Measurements from ENCODE around the gene UNC5A.
A peak's percentile ranks its signal among the peaks of the same experiment; 100 is the strongest.

UNC5A gene

GRCh38 chr5:176822793-176823481 lies 12.6 kb downstream of the UNC5A start (continued):
- peak; percentile 44; the same call in 1 of the 2 replicates for TF ChIP-seq ZNF394 (tag by site-specific recombination; IDR thresholded peaks at IDR 0.05; ENCODE audit: borderline replicate concordance)
- TF ChIP-seq ZFHX2 (tag by site-specific recombination; conservative IDR thresholded peaks at IDR 0.05): peak; percentile 26; the same call in 1 of the 2 replicates
- TF ChIP-seq GLIS1 (tag by site-specific recombination; IDR thresholded peaks at IDR 0.05): 0 out of 2 replicates have a peak, but pooled peaks have one; percentile 13
- TF ChIP-seq FEZF1 (tag by site-specific recombination; IDR thresholded peaks at IDR 0.05): no peak
- TF ChIP-seq ZBTB26 (tag by site-specific recombination; optimal IDR thresholded peaks at IDR 0.05): no peak
- no peak for TF ChIP-seq KLF8 (tag by site-specific recombination; IDR thresholded peaks at IDR 0.05)
- TF ChIP-seq ZBTB20 (tag by site-specific recombination; IDR thresholded peaks at IDR 0.05): peak; percentile 62; the same call in 1 of the 2 replicates
- peak; percentile 98 for TF ChIP-seq KLF17 (tag by site-specific recombination; IDR thresholded peaks at IDR 0.05)
- TF ChIP-seq ZNF561 (tag by site-specific recombination; IDR thresholded peaks at IDR 0.05; ENCODE audit: borderline replicate concordance): no peak
- TF ChIP-seq ZIC2 (tag by site-specific recombination; IDR thresholded peaks at IDR 0.05): peak; percentile 86
- no peak for TF ChIP-seq TSHZ1 (tag by site-specific recombination; IDR thresholded peaks at IDR 0.05; ENCODE audit: borderline replicate concordance)
- TF ChIP-seq ZFP3 (tag by site-specific recombination; IDR thresholded peaks at IDR 0.05; ENCODE audit: low read depth): no peak
- peak; percentile 36 for TF ChIP-seq ZNF335 (tag by site-specific recombination; conservative IDR thresholded peaks at IDR 0.05)
- no peak for TF ChIP-seq ZNF138 (tag by site-specific recombination; IDR thresholded peaks at IDR 0.05; ENCODE audit: borderline replicate concordance)
- TF ChIP-seq KLF1 (tag by site-specific recombination; IDR thresholded peaks at IDR 0.05): peak; percentile 88
- TF ChIP-seq SP7 (tag by site-specific recombination; IDR thresholded peaks at IDR 0.05): peak; percentile 62
- 0 out of 2 replicates have a peak, but pooled peaks have one; percentile 8 for TF ChIP-seq ZNF449 (tag by site-specific recombination; IDR thresholded peaks at IDR 0.05)
- no peak for TF ChIP-seq ZEB2 (tag by site-specific recombination; IDR thresholded peaks at IDR 0.05)
- no peak for TF ChIP-seq ZNF362 (tag by site-specific recombination; IDR thresholded peaks at IDR 0.05)
